MCF 10A (cell line): ENCODE results near the gene SLF1. TPM values are rescaled to one million over a fixed set of nuclear protein-coding genes. Genes with fewer than 3 reads are reported as not detected.
"Not testable (repeated sequence)": the region's sequence is repeated elsewhere in the genome, so short reads cannot be mapped to it uniquely, and the experiment has no call there.

Experiments used
- Bru-seq: library from RNA; stranded (reverse); fragments of 400-500 nt; gene quantifications from one replicate; lab custom pipeline; 2021; lab: Mats Ljungman, UMichigan
- BruChase-seq, 2 experiments: library from RNA; stranded (reverse); fragments of 400-500 nt; gene quantifications; one replicate each; lab custom pipeline; 2021; lab: Mats Ljungman, UMichigan
- BruUV-seq: library from RNA; stranded (reverse); fragments of 400-500 nt; replicated peaks from 2 replicates; lab custom pipeline; 2021; lab: Mats Ljungman, UMichigan
- CTCF ChIA-PET: fragments of 300-600 bp; sonication (Branson Sonifier 250); formaldehyde crosslinking; extraction: SDS; loops from one replicate; lab custom pipeline; 2021; ENCODE audit warnings: antibody characterized with exemption, inconsistent platforms; lab: Yijun Ruan, JAX
- POLR2A ChIA-PET: fragments of 300-600, 350-650 bp; sonication (Branson Sonifier 250); formaldehyde crosslinking; extraction: SDS; loops from one replicate; lab custom pipeline; 2020; ENCODE audit warnings: antibody characterized with exemption, inconsistent platforms; lab: Yijun Ruan, JAX
- DNase-seq: peaks from one replicate; pipeline ENCODE4 v3.0.0-alpha.2; 2018; ENCODE audit not compliant: unreplicated experiment
- H3K27ac Mint-ChIP-seq: one replicate; pipeline ENCODE4 v1.8.0; 2022; ENCODE audit warnings: mild to moderate bottlenecking, low read depth, mixed read lengths; ENCODE audit not compliant: unreplicated experiment
- H3K27me3 Mint-ChIP-seq: one replicate; pipeline ENCODE4 v1.8.0; 2022; ENCODE audit warnings: mixed read lengths; ENCODE audit not compliant: insufficient read depth, unreplicated experiment
- H3K36me3 Mint-ChIP-seq: one replicate; pipeline ENCODE4 v1.8.0; 2022; ENCODE audit warnings: mild to moderate bottlenecking, moderate library complexity, mixed read lengths; ENCODE audit not compliant: insufficient read depth, unreplicated experiment
- H3K4me1 Mint-ChIP-seq: one replicate; pipeline ENCODE4 v1.8.0; 2022; ENCODE audit warnings: mixed read lengths; ENCODE audit not compliant: insufficient read depth, unreplicated experiment
- H3K4me3 Mint-ChIP-seq: one replicate; pipeline ENCODE4 v1.8.0; 2022; ENCODE audit warnings: mild to moderate bottlenecking, moderate library complexity, mixed read lengths; ENCODE audit not compliant: unreplicated experiment
- H3K9me3 Mint-ChIP-seq: one replicate; pipeline ENCODE4 v1.8.0; 2022; ENCODE audit warnings: mixed read lengths; ENCODE audit not compliant: unreplicated experiment
- CTCF ChIP-seq: fragments of 200-600 bp; IDR thresholded peaks from one replicate; pipeline ENCODE4 v1.8.0; 2022; ENCODE audit warnings: antibody characterized with exemption, mild to moderate bottlenecking; ENCODE audit not compliant: unreplicated experiment
- intact Hi-C: fragments of 100-400 bp; cut with micrococcal nuclease; formaldehyde crosslinking; loops from 2 replicates; pipeline ENCODE4 v1.14.1; 2022
- long read RNA-seq: library from polyadenylated mRNA; stranded (forward); transcript quantifications from one replicate; pipeline ENCODE4 v2.0.0, GENCODE V29; 2022
- total RNA-seq: library from RNA; stranded (reverse); gene quantifications from 2 replicates; pipeline ENCODE4 v1.2.3, GENCODE V29; 2022

The SLF1 gene
- total RNA-seq: 6.0 and 7.5 TPM in 2 replicates
- percentile 59 among the genes with signal in this experiment for Bru-seq, nascent RNA
- BruChase-seq, experiment 1, labeled RNA remaining after a 6-hour chase: percentile 55 among the genes with signal in this experiment
- percentile 61 among the genes with signal in this experiment for BruChase-seq, experiment 2, labeled RNA remaining after a 2-hour chase
- long read RNA-seq, full-length matches to known transcripts: 3 of 7 reads
- long read RNA-seq, partial matches to known transcripts: 0 of 7 reads
- long read RNA-seq, other reads (novel, unspliced or antisense): 4 of 7 reads

- Mint-ChIP-seq H3K4me1 (peaks cover 20% of the 10 kb centered on the region), H3K9me3 (no peaks in the 10 kb centered on the region), H3K27me3 (no peaks in the 10 kb centered on the region), H3K27ac (peak within 1 kb of the TSS; percentile 74), H3K36me3 (no peaks in the 10 kb centered on the region), H3K4me3 (peak within 1 kb of the TSS; percentile 87)
- ChIA-PET CTCF (interaction anchor here (0.5 to 1.2 kb wide), 5 partner anchors 29 to 1318 kb away, joined by 3 to 4 read pairs (median 3); no protein-coding TSS in a partner anchor), POLR2A (interaction anchor here (0.6 to 2.5 kb wide), 17 partner anchors 8 to 1339 kb away, joined by 3 to 11 read pairs (median 4); no protein-coding TSS in a partner anchor)
- DNase-seq: peak; percentile 93
- no TSS peak for BruUV-seq
- no peak for TF ChIP-seq CTCF
- intact Hi-C loops: loop anchor here (1.0 to 2.0 kb wide), 2 partner anchors 74 to 291 kb away; no protein-coding TSS in a partner anchor
These were observed at the start of gene SLF1, which contains the start of gene KIAA0825 for GRCh38 chr5:94618493-94619328. Gene SLF1, plus strand, starts transcription at chr5:94618669. Its CDS starts 10,142 bp downstream, at chr5:94628811. Gene KIAA0825, minus strand, starts transcription at chr5:94618604. Its CDS starts 81,478 bp downstream, at chr5:94537126.

DNA sequence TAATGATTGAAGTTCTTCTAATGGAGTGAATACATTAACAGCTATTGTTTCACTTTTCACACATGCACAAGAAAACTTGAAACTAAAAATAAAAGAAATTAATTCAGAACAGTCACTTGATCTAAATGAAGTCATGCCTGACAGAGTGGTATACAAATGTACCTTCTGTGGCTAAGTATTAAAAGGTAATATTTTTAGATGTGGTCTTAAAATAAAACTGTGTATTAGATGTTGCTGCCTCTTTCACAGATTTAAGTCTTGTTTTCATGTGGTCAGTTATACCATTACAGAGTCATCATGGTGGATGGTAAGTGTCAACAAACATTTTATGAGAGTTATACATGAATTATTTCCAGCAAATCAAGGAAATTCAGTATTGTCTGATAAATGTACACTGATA is 47.1 kb upstream of the SLF1 start:
- ChIA-PET CTCF (interaction anchor here (0.7 kb wide), 1 partner anchor 416 kb away, joined by 3 read pairs; no protein-coding TSS in a partner anchor), POLR2A (no interaction called here)
- BruUV-seq: no TSS peak

DNA sequence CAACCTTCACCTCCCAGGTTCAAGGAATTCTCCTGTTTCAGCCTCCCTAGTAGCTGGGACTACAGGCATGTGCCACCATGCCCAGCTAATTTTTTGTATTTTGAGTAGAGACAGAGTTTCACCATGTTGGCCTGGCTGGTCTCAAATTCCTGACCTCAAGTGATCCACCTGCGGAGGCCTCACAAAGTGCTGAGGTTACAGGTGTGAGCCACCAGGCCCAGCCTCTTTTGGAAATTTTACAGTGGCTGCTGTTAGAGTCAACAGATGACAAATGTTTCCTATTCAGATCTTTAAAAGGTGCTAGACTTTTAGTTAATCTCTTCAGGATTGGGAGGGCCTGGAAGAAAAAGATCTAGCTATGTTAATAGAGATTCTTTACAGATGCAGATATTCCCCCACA is 45.1 kb upstream of the SLF1 start:
- H3K4me1 Mint-ChIP-seq, DNase-seq, H3K36me3 Mint-ChIP-seq, H3K27ac Mint-ChIP-seq, BruUV-seq, CTCF ChIA-PET, intact Hi-C loops, POLR2A ChIA-PET, H3K4me3 Mint-ChIP-seq, H3K9me3 Mint-ChIP-seq, H3K27me3 Mint-ChIP-seq: not testable (repeated sequence)

More for the DNA sequence above, 47.1 kb upstream of the SLF1 start:
- intact Hi-C loops: no loop called here
- H3K4me3 Mint-ChIP-seq: no peak overlapping the region
- no peaks in the 10 kb centered on the region for H3K27me3 Mint-ChIP-seq
- H3K4me1 Mint-ChIP-seq: no peaks in the 10 kb centered on the region
- H3K27ac Mint-ChIP-seq: no peak overlapping the region
- no peaks in the 10 kb centered on the region for H3K9me3 Mint-ChIP-seq
- DNase-seq: no peak
- TF ChIP-seq CTCF: no peak
- no peaks in the 10 kb centered on the region for H3K36me3 Mint-ChIP-seq

DNA sequence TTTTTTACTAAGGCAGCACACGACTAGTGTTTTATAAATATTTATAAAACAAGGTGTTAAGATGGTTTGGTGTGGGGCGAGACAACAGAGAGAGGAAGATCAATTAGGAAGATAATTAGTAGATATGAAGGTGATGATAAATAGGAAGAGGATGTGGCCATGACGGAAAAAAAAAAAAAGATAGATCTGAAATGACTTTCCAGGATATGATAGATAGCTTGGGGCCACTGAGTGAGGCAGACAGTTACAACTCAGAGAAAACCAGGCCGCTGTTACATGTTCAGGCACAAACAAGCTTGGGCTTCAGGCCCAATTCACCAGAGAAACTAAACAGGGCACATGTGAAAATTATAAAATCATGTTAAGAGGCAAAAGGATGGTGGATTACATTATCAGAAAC is 43.3 kb upstream of the SLF1 start:
- H3K9me3 Mint-ChIP-seq: no peaks in the 10 kb centered on the region
- H3K4me3 Mint-ChIP-seq: no peak overlapping the region
- no TSS peak for BruUV-seq
- no peak overlapping the region for H3K27ac Mint-ChIP-seq
- DNase-seq: no peak
- CTCF ChIA-PET: interaction anchor here (0.6 to 0.8 kb wide), 2 partner anchors 12 to 50 kb away, joined by 3 to 5 read pairs; no protein-coding TSS in a partner anchor
- no peaks in the 10 kb centered on the region for H3K27me3 Mint-ChIP-seq
- POLR2A ChIA-PET: interaction anchor here (0.6 kb wide), 1 partner anchor 999 kb away, joined by 3 read pairs; no protein-coding TSS in a partner anchor
- no peaks in the 10 kb centered on the region for H3K36me3 Mint-ChIP-seq
- TF ChIP-seq CTCF: no peak
- no peaks in the 10 kb centered on the region for H3K4me1 Mint-ChIP-seq
- intact Hi-C loops: no loop called here
